HG02678 (cell line): Measurements from ENCODE around the gene MAPKAP1.

ENCODE experiments used
- ATAC-seq: cut with Tn5 transposase; IDR thresholded peaks from one replicate; pipeline ENCODE4 v1.9.1; 2021; ENCODE audit warnings: mild to moderate bottlenecking, moderate library complexity; ENCODE audit not compliant: unreplicated experiment

MAPKAP1 gene

GRCh38 chr9:125679597-125680189, 27.3 kb downstream of the MAPKAP1 start:
- ATAC-seq: no peak

- no peak for ATAC-seq
Observed at GRCh38 chr9:125674981-125675973, 31.7 kb downstream of the MAPKAP1 start.

GRCh38 chr9:125672876-125673275, 34.1 kb downstream of the MAPKAP1 start:
- ATAC-seq: no peak

GRCh38 chr9:125663127-125663526, 43.9 kb downstream of the MAPKAP1 start:
- ATAC-seq: no peak

- ATAC-seq: no peak
Observed at GRCh38 chr9:125660557-125660956, 46.5 kb downstream of the MAPKAP1 start.

- no peak for ATAC-seq
Observed at GRCh38 chr9:125659954-125660353, 47.1 kb downstream of the MAPKAP1 start.

GRCh38 chr9:125659201-125659840, 47.7 kb downstream of the MAPKAP1 start:
- ATAC-seq: no peak

GRCh38 chr9:125656560-125656959, 50.4 kb downstream of the MAPKAP1 start:
- ATAC-seq: no peak

GRCh38 chr9:125655691-125656410, 51.2 kb downstream of the MAPKAP1 start:
- no peak for ATAC-seq

- no peak for ATAC-seq
Observed at GRCh38 chr9:125655066-125655633, 51.9 kb downstream of the MAPKAP1 start.

- no peak for ATAC-seq
Observed at GRCh38 chr9:125654121-125654520, 52.9 kb downstream of the MAPKAP1 start.

- ATAC-seq: no peak
Observed at GRCh38 chr9:125653325-125653724, 53.7 kb downstream of the MAPKAP1 start.

GRCh38 chr9:125652759-125653158, 54.2 kb downstream of the MAPKAP1 start:
- ATAC-seq: no peak

GRCh38 chr9:125652233-125652594, 54.8 kb downstream of the MAPKAP1 start:
- no peak for ATAC-seq

- no peak for ATAC-seq
Observed at GRCh38 chr9:125651576-125652232, 55.3 kb downstream of the MAPKAP1 start.

GRCh38 chr9:125650271-125650737, 56.7 kb downstream of the MAPKAP1 start:
- ATAC-seq: peak; percentile 67

GRCh38 chr9:125649826-125650225, 57.2 kb downstream of the MAPKAP1 start:
- no peak for ATAC-seq

GRCh38 chr9:125649315-125649714, 57.7 kb downstream of the MAPKAP1 start:
- no peak for ATAC-seq

- no peak for ATAC-seq
Observed at GRCh38 chr9:125648294-125648693, 58.7 kb downstream of the MAPKAP1 start.

GRCh38 chr9:125646621-125647100, 60.3 kb downstream of the MAPKAP1 start:
- ATAC-seq: no peak
